A673 (cell line): ENCODE measurements around the gene ANKRD11.

Source experiments
- EZH2 ChIP-seq: fragments of 200-600 bp; sonication (generic); IDR thresholded peaks from 2 replicates; pipeline ENCODE4 v1.6.1; 2017; ENCODE audit warnings: borderline replicate concordance, low read depth, mild to moderate bottlenecking, mixed read lengths, antibody characterized with exemption, low read length; ENCODE audit not compliant: poor library complexity, severe bottlenecking
- TF ChIP-seq, protein P1 (sequence below): fragments of 300-800, 200-600 bp; sonication (generic); conservative IDR thresholded peaks from 2 replicates; pipeline ENCODE4 v1.5.1; 2017; ENCODE audit warnings: low read depth, mild to moderate bottlenecking, antibody characterized with exemption, low read length, moderate library complexity, mixed read lengths

DNA sequence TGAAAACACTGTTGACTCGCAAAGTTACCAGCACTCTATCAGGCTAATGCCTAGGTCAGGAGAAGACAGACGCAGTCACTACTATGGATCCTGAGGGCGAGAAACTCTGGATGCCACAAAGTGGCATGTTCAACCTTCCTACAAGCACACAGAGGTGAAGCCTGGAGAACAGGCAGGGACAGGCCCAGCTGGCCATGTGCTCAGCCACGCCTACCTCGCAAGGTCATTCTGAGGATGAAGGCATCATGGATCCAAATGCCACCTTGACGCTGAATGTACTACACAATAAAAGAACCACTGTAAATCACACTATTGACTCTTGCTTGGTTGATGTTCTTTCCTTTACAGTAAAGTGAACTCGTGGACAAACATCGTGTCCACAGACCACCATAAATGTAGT is 85.8 kb downstream of the ANKRD11 start:
- TF ChIP-seq, protein P1, sequence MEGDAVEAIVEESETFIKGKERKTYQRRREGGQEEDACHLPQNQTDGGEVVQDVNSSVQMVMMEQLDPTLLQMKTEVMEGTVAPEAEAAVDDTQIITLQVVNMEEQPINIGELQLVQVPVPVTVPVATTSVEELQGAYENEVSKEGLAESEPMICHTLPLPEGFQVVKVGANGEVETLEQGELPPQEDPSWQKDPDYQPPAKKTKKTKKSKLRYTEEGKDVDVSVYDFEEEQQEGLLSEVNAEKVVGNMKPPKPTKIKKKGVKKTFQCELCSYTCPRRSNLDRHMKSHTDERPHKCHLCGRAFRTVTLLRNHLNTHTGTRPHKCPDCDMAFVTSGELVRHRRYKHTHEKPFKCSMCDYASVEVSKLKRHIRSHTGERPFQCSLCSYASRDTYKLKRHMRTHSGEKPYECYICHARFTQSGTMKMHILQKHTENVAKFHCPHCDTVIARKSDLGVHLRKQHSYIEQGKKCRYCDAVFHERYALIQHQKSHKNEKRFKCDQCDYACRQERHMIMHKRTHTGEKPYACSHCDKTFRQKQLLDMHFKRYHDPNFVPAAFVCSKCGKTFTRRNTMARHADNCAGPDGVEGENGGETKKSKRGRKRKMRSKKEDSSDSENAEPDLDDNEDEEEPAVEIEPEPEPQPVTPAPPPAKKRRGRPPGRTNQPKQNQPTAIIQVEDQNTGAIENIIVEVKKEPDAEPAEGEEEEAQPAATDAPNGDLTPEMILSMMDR: no peak
- no peak for TF ChIP-seq EZH2
